NT2/D1 (cell line): ENCODE measurements around the gene TMEM114.

ENCODE experiments used
- YY1 ChIP-seq: IDR thresholded peaks from 2 replicates; pipeline ENCODE4 v1.6.1; 2011; ENCODE audit not compliant: insufficient read length, insufficient read depth
- ZNF274 ChIP-seq: IDR thresholded peaks from 2 replicates; pipeline ENCODE4 v1.6.1; 2011; ENCODE audit warnings: mild to moderate bottlenecking, low read depth, low read length

DNA sequence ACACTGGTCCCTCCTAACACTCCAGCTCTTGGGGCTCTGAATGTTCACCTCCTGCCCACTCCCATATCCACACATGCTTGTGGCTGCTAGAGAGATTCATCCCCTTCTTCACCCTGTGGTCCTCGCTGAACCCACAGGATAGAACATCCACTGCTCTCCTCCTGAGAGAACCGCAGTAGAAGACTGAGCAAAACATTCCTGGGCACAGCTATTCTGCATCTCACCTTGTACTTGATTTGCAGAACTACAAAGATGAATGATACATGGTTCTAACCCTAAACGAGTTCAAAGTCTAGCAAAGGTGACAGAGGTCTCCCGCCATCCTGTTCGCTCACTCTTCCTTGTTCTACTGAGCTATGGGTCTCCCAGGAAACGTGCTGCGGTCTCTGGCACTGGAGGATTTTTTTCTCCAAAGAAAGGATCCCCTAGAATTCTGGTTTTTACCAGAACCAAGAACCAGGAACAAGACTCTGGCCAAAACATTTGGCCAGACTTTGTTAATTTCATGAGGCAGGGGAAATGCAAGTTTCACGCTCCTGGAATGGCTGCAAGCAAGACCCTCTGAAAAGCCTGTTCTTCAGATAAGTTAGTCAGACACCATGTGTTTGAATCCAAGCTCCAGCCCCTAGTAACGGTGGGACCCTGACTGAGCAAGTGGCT lies 39.5 kb downstream of the TMEM114 start:
- TF ChIP-seq ZNF274 (no peak), YY1 (no peak)
